Fibroblast of lung (primary cell): ENCODE measurements around the gene TBX10.

ENCODE experiments used
- CTCF ChIP-seq, 2 donors: IDR thresholded peaks in 1 of 2; conservative IDR thresholded peaks in 1 of 2; 1 replicate in 1 of 2; 2 replicates in 1 of 2; pipeline ENCODE4 v1.5.1; 2011 to 2012; ENCODE audit warnings: low read length in 2 of 2, control low read depth in 1 of 2, inconsistent platforms in 1 of 2, low read depth in 1 of 2, mild to moderate bottlenecking in 1 of 2
- EZH2 ChIP-seq: IDR thresholded peaks from 2 replicates; pipeline ENCODE4 v1.5.1; 2012; ENCODE audit warnings: low read length, control low read depth, mild to moderate bottlenecking; ENCODE audit errors: missing control alignments

- TF ChIP-seq CTCF (conservative IDR thresholded peaks at IDR 0.05 in 1 of 2, IDR thresholded peaks at IDR 0.05 in 1 of 2; ENCODE audit: low read depth in 1 of 2, low read length in 2 of 2) (no peak), EZH2 (no peak)
These were observed 42.7 kb downstream of the TBX10 start for GRCh38 chr11:67596753-67597300.
